Kasumi-1 (cell line): ENCODE measurements around the gene PRSS56.

Experiments
- DNase-seq, 2 experiments: peaks; one replicate each; lab custom pipeline; 2025; lab: John Stamatoyannopoulos, UW

The PRSS56 gene

GRCh38 chr2:232573771-232574435, 53.7 kb downstream of the PRSS56 start:
- DNase-seq = no peak

- DNase-seq = no peak
Observed at GRCh38 chr2:232574674-232575403, 54.7 kb downstream of the PRSS56 start.
